Pons (tissue), 1 donor: ENCODE data around the gene CBFA2T2.
"Not testable (repeated sequence)": the region's sequence is repeated elsewhere in the genome, so short reads cannot be mapped to it uniquely, and the experiment has no call there.

Source experiments
- DNase-seq: peaks from one replicate; pipeline ENCODE4 v3.0.0-alpha.2; 2016; ENCODE audit warnings: low spot score

CBFA2T2 gene

DNA sequence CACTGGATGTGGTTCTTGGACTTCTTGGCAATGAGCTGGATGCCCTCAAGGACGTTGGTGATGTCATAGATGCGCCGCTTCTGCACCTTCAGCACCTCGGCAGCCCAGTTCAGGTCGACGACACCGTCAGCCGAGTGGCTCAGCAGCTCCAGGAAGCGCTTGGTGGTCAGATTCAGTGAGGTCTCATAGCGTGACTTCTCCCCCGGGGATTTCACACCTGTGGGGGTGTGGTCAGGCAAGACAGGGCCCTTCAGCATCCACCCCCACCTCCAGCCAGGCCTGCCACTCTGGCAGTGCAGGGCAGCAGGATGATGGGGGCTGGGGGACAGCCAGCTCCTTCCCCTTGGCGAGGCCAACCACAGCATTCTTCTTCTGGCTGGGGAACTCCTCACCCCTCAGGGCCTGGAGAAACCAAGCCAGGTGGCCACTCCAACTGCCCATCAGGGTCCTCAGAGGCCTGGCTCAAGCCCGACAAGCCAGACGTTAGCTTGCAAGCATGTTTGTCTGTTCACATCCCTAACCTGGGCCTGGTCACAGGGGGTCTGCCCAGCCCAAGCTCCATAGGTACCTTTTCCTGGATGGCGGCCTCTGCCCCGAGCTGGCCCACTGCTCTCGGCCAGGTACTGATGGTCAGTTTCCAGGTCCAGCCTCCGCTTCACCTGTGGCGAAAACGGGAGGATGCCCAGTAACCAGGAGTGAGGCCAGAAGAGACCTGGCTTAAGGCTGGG is 190.0 kb downstream of the CBFA2T2 start:
- DNase-seq: no peak

DNA sequence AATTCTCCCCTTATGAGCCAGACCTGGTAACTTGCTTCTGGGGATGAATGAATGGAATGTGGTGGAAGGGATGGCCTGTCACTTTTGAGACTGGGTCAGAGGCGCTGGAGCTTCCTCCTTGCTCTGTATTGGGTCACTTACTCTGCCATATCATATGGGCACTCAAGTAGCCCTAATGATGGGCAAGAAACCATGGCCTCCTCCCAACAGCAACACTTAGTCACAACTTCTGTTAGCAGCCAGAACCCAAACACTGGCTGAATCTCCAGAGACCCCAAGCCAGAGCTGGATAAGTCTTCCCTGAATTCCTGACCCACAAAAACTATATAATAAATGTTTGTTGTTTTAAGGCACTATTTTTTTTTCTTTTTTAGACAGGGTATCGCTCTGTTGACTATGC is 190.8 kb downstream of the CBFA2T2 start:
- DNase-seq: no peak

DNA sequence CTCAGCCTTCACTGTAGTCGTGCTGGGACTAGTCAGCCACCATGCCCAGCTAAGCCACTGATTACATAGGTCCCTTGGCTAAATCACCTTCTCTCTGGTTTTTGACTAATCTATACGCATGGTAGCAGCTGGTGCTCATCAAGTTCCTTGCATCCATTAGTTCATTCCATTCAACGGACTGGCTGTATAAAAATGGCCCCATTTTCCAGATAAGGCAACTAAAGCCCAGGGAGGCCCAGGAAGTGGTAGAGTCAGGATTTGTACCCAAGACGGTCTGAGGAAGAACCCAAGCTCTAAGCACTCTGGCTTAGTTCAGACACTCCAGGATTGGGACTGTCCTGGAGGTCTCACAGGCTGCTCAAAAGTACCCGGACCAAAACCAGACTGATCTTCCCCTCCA is 191.4 kb downstream of the CBFA2T2 start:
- no peak for DNase-seq

DNA sequence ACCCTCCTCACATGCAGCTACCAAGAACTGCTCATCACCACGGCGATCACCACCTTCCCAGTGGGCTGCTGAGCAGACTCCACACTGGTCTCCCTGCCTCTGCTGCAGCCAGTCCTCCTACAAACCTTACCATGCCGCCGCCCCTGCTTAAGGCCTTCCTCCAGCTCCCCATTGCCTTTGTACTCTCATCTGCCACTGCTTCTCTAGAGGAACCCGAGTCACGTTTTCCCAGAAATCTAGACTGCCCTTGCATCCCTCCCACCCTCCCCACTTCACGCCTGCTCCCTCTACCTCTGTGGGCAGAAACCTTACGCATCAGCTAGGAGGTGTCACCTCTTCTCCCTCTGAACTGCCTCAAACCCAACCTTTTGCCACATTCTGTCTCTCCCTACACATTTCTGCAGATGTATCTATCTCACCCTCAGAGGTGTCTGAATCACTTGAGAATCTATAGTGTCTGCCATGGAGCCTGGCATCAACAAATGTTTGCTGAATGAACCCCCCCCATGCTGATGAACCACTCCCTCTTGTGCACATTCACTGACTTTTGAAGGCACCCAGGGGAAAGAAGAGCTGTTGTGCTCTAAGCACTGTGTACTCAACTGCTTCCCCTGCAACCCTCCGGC is 191.9 kb downstream of the CBFA2T2 start:
- no peak for DNase-seq

DNA sequence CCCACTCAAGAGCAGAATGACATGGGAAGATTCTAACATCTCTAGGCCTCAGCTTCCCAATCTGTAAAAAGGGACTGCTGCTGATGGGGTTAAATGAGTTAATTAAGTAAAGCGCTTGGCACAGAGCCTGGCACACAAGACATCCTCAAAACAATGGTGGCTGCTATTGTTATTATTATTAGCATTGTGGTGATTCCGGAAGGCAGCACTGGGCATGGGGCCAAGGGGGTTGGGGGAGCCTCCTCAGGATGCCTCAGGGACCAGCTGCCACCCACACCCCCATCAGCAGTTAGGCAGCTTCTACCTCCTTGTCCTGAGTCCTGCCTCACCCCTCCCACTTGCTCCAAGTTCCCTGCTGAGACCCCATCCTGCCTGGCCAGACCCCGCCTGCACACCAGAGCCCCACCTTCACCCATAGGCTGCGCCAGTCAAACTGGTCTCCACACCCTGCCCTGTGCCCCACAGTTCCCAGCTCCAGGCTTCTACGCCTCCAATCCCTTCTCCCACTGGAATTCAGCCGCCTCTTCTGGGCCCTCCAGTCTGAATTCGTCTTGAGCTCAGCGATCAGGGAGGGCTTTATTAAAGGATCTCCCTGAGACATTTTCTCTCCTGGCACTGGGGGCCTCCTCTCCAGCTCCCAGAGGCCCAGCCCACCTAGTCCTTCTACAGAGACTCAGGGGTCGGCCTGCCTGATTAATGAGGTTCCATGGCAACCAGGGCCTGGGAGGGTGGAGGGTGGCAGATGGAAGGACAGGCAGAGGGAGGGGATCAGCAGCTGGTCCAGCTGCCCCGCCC is 194.8 kb downstream of the CBFA2T2 start:
- no peak for DNase-seq

DNA sequence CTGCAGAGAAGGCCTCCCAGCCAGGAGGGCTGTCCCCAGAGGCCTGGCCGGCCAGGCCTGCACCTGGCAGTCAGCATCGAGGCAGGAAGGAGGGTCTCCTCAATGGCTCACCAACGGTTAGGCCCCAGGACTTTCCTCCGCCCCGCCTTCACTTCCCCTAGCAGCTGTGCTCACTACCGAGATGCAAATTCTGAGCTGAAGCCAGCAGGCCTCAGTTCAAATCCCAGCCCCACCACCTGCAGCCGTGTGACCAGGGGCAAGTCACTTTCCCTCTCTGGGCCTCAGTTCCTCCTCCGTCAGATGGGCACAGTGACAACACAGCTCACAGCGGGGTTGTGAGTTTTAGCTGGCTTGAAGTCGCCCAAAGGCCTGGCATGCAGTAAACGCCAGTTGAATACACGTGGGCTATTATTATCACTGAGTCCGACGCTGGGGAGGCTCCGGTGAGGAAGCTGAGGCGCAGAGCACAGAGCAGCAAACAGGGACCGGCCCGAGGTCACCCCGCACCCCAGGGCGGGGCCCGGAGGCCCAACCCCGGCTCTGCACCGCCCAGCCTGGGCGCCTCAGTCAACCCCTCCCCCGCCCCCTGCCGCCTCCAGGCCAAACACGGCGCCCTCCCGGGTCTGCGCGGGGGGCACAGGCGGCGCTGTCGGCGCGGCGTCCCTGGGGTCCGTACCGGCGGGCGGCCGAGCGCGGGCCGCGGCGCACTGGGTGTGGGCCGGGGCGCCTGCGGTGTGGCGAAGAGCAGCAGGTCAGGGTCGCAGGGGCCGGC is 195.6 kb downstream of the CBFA2T2 start:
- no peak for DNase-seq

DNA sequence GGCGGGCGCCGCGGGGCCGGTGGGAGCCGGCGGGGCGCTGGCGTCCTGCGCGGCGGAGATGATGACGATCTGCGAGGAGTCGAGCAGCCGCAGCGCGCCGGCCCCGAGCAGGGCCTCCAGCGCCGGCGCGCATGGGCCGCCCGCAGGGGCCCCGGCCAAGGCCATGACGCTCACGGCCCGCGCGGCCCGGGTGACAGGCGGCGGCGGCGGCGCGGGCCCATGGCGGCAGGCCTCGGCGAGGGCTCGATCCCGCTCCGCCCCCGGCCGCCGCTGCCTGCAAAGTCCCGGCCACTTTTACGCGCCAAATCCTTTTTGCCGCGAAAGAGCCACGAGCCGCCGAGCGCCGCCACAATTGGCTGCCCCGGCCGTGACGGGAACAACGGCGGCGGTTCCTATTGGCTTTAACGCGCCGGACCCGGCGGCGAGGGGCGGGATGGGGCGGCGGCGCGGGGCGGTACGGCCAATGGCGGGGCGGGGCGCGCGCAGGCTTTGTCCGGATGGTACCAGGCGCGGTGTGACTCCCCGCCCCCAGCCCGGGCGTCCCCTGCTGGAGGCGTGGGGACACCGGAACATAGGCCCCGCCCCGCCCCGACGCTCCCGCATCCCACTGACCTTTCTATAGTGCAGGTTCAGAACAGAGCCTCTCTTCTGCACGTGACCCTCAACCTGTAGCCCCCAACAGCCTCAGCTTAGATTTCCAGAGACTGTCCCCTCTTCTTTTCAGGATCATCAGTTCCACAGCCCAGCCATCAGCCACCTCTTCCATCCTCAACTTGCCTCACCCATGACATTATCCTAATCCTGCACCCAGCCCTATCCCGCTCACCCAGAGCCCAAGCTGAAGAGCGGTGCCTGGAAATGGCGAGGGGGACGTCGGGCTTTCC is 196.4 kb downstream of the CBFA2T2 start, which contains the start of gene E2F1:
E2F1 (minus strand) TSS at position 286 of the 884 bp plus-strand sequence; CDS start at position 165, 121 bp downstream.
- DNase-seq: peak; percentile 89

DNA sequence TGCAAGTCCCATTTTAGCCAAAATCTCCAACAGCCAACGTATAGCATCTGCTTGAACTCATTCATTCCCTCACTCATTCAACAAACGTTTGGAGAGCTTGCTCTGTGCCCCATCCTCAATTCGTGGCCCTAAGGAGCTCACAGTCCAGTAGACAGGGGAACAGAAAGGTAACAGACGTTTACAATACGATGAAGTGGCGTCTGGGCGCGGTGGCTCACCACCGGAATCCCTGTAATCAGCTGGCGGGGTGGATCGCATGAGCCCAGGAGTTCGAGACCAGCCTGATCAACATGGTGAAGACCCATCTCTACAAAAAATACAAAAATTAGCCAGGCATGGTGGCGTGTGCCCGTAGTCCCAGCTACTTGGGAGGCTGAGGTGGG is 197.1 kb downstream of the CBFA2T2 start:
- DNase-seq: no peak

DNA sequence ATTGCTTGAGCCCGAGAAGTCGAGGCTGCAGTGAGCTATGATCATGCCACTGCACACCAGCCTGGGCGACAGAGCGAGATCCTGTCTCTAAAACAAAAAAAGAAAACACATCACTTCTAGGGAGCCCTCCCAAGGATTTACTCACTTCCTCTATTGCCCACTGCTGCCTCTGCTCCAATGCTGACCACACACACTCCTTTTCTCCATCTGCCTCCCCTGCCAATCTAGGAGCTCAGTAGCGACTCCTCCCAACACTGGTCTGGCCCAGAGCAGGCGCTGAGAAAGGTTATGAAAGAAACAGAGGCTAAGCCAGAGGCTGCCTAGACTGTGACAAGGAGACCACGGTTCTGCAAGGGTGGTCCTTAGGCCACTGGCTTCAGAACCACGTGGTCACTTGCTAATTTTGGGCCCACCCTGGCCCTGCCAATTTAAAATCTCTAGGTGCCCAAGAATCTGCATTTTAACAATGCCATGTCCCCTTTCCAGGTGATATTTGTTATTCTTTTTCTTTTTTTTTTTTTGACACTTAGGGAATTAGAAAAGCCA is 197.5 kb downstream of the CBFA2T2 start:
- no peak for DNase-seq

DNA sequence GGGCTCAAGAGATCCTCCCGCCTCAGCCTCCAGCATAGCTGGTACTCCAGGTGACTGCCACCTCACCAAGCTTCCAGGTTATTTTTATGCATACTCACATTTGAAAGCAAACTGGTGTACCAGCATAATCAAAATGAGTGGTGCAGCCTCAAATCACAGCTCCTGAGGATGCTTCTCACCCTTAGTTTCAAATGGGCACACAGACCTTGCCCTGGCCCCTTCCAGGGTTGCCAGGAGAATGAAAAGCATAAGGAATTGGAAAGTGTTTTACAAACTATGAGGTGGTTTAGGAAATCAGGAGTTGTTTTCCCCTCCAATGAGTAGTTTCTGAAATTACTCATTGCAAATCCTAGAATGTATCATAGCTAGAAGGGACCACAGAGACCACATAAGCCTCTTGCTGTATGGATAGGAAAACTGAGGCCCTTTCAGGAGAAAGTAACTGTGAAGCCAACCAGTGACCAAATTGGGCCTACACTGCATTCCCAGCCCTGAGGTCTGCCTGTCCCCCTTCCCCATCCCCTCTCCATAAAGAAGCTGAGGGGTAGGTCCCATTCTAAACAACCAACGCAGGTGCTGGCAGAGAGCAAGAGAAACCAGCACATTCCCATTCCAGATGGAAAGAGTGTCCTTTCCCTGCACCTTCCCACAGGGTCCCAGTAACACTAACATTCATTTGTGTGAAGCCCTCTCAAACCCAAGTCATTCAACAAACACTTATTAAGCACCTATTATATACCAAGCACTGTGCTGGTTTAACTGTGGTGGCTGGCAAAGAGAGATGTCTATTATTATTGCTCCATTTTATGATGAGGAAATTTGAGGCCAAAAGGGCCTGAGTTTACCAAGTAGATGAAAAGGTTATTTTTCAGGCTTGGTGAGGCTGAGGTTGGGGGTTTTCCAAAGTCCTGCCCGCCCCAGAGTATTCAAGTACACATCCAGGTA is 198.4 kb downstream of the CBFA2T2 start:
- no peak for DNase-seq

DNA sequence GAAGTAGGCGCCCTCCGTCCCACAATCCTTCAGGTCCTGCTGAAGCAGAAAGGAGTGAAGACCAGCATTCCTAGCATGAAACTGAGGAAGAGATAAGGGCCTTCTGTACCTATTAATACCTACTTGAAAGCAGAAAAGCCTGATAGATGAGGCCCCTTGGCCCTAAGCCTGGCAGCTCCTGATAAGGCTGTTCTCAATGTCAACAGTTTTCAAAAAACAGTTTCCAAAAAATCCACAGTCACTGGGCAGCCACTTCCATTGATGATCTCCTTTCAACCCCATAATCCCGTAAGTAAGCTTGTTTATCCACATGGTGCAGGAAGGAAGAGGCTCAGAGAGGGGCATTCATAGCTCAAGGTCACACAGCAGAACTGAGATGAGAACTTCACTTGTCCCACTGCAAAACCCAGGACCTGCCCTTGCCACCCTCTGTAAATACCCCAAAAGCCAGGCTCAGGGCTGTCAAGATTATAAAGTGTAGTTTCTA is 199.1 kb downstream of the CBFA2T2 start:
- no peak for DNase-seq

DNA sequence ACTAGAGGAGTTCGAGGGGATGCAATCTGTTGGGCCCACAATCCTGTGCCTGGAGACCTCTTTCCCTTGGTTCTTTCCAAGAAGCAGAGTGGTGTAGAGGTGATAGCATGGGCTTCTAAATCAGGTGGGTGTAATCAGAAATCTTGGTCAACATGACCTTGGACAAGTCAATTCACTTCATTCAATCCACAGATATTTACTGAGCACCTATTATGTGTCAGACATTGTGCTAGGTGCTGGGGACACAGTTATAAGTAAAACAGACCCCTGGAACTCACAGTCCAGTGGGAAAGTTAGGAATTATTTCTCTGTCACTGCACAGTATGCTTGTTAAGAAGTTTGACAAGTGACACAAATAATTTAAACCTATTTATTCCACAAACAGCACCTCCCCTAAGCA is 199.6 kb downstream of the CBFA2T2 start:
- no peak for DNase-seq

DNA sequence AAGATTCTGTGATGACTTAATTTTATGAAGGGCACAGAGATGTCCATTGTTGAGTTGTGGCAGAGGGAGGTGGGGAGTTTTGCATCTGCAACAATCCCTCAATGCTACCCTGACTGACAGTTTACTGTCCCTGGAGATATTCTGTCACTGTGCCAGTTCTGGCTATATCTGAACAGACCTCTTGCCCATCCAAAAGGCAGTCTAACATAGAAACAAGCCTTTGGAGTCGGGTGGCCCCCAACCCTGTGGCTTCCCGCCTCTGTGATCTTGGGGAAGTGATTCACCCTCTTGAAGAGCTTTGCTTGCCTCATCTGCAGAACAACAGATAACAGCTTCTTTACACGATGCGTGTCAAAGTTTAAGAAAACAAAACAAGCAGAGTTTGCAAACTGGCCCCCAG is 200.1 kb downstream of the CBFA2T2 start:
- peak; percentile 87 for DNase-seq

DNA sequence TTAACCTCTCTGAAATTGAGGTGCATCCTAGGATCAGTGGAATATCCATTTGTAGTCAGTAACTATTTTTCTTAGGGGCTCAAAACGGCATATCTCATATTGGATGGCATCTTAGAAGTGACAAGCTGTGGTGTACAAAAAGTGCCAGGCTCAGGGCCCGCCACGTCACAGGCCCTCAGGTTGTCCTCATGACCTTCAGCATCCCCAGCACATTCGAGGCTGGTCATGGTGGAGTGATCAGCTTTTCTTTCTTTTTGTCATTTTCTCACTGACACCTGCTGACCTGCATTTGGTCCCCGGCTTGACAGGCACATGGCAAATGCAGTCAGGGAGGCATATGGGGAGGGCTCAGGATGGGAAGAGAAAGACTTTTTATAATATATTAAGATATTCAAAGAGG is 203.4 kb downstream of the CBFA2T2 start:
- DNase-seq: no peak

DNA sequence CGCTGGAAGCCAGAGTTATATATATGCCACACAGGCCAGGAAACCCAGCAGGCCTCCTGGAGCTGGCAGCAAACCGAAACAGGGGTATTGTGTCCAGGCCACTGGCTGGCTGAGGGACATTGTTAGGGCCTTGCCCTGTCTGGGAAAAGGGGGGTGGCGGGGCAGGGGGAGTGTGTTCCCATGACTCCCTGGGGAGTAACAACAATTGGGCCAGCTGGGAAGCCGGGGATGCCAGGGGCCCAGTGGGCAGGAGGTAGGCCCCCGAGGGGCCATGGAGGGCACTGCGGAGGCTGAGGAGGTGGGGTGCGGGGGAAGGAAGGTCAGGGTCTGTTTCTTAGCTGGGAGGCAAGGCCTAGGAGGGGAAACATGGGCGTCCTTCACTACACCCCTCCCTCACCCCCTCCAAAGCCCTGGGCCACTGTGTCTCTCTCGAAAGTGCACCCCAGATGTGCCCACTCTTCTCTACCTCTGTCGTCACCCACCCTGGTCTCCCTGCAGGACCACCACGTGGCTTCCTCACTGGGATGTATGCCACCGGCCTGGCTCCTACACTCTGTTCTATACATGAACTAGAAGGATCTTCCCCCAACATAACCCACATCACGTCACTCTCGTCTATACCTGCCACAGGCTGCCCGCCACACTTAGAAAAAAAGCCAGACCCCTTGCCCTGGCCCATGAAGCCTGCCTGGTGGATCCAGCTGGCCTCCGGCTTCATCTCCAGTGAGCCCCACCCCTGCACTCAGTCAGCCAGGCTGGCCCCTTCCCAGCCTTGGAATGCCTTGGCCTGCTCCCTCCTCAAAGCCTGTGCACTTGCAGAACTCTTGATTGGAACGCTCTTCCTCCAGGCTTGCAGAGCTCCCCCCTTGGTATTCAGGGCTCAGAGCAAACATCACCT is 204.1 kb downstream of the CBFA2T2 start:
- DNase-seq: peak; percentile 85

DNA sequence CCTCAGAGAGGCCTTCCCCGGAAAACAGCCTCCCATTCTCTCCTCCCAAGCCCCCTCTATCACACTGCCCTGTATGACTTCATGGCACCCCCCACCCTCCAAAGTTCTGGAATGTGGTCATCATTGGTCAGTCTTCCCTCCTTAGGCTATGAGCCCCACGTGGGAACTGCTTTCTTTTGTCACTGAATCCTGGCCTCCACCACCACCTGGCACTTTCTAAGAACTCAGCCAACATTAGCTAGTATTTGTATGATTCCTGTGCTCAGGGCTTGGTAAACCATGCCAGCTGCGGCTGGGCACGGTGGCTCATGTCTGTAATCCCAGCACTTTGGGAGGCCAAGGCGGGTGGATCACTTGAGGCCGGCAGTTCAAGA is 204.7 kb downstream of the CBFA2T2 start:
- DNase-seq: no peak

DNA sequence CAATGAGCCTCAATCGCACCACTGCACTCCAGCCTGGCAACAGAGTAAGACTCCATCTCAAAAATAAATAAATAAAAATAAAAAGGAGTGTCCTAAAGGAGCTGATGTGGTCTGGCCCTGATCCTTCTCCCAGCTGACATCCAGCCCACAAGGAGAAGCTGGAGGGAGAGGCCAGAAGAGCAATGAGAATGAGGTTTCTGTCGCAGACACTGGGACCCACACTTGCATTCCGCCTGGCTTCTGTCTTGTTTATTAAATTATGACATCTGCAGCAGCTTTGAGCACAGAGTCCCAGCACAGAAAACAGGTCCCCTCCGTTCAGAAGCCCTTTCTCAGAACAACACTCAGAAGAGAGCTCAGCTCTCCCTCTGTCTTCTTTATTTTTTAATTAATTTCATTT is 206.6 kb downstream of the CBFA2T2 start:
- no peak for DNase-seq

DNA sequence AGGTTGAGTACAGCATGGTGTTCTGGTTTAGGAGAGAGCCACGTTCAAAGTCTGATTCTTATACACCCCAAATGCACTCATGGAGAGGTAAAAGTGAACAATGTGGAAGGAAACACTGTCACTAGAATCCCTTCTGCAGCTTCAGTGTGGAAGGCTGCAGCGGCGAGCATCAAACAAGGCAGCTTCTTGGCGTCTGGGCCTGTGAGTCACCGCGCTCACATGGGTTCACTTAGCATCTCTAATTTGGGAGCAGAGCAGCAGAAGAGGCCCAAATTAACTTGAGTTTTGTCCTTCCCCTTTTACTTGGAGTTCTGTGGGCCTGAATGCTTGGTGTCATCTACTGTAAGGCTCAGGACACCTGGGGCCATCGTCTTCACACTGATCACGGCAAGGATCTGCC is 207.2 kb downstream of the CBFA2T2 start:
- DNase-seq: peak; percentile 63

DNA sequence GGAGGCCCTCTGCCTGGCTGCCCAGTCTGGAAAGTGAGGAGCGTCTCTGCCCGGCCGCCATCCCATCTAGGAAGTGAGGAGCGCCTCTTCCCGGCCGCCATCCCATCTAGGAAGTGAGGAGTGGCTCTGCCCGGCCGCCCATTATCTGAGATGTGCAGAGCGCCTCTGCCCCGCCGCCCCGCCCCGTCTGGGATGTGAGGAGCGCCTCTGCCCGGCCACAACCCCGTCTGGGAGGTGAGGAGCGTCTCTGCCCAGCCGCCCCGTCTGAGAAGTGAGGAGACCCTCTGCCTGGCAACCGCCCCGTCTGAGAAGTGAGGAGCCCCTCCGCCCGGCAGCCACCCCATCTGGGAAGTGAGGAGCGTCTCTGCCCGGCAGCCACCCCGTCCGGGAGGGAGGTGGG is 209.1 kb downstream of the CBFA2T2 start:
- DNase-seq: not testable (repeated sequence)
